ENCODE measurements around the gene PTPN5.

PTPN5 gene

DNA sequence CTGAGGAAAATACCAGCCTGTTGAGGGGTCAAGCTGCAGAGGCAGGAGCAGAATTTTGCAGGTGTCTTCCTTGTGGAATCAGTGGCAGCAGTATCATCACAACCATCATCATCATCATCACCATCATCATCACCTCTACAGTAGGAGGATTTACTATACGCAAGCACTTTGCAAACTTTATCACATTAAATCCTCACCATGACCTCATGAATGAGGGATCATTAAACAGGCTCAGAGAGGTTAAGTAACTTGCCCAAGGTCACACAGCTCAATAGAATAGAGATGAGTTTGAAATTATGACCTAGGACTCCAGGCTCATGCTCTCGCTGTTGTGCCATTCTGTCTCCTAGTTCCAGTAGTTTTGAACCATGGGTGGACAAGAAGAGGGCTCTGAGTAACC lies 25.6 kb downstream of the PTPN5 start:
- no peak for TF ChIP-seq ZFX (IDR thresholded peaks at IDR 0.05; ENCODE audit: borderline replicate concordance)
- TF ChIP-seq, protein P1, sequence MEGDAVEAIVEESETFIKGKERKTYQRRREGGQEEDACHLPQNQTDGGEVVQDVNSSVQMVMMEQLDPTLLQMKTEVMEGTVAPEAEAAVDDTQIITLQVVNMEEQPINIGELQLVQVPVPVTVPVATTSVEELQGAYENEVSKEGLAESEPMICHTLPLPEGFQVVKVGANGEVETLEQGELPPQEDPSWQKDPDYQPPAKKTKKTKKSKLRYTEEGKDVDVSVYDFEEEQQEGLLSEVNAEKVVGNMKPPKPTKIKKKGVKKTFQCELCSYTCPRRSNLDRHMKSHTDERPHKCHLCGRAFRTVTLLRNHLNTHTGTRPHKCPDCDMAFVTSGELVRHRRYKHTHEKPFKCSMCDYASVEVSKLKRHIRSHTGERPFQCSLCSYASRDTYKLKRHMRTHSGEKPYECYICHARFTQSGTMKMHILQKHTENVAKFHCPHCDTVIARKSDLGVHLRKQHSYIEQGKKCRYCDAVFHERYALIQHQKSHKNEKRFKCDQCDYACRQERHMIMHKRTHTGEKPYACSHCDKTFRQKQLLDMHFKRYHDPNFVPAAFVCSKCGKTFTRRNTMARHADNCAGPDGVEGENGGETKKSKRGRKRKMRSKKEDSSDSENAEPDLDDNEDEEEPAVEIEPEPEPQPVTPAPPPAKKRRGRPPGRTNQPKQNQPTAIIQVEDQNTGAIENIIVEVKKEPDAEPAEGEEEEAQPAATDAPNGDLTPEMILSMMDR (IDR thresholded peaks at IDR 0.05) = no peak
- no peak overlapping the region for H3K27ac ChIP-seq

DNA sequence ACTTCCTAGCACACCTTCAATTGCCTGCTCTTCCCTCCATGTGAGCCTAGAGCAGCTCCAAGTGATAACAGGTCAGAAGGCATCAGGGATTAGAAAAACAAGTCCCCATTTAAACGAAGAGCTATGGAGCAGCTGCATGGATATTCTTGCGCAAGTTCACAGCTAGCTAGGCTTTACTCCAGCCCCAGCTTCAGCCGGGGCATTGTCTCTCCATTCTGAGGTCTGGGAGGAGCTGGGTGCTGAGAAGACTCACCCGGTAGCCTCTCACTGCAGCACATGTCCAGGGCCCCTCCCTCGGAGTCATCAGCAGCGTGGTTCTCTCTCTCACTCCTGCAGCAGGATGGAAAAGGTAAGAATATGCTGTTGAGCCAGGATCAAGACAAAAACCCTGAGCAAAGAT lies 26.0 kb downstream of the PTPN5 start:
- TF ChIP-seq, protein P1 (IDR thresholded peaks at IDR 0.05) = no peak
- no peak for TF ChIP-seq ZFX (IDR thresholded peaks at IDR 0.05; ENCODE audit: borderline replicate concordance)
- H3K27ac ChIP-seq = no peak overlapping the region

DNA sequence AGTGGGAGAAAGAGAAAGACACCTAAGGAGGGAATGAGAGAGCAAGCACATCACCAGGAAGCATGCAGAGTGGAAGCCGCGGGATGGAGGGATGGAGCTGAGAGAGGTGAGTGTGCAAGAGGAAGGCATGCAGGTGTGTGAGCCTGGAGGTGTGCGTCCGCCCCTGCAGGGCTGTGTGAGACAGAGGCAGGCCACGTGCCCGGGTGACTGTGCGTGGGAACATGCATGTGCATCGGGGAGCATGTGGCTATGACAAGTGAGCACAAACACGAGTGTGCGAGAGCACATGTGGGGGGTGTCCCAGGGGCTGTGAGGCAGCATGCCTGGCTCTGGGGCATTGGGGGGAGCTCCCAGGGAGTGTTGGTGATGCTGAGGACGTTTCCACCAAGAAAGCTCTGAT lies 29.9 kb downstream of the PTPN5 start:
- TF ChIP-seq, protein P1 (IDR thresholded peaks at IDR 0.05) = no peak
- no peak for TF ChIP-seq ZFX (IDR thresholded peaks at IDR 0.05; ENCODE audit: borderline replicate concordance)
- no peak overlapping the region for H3K27ac ChIP-seq

DNA sequence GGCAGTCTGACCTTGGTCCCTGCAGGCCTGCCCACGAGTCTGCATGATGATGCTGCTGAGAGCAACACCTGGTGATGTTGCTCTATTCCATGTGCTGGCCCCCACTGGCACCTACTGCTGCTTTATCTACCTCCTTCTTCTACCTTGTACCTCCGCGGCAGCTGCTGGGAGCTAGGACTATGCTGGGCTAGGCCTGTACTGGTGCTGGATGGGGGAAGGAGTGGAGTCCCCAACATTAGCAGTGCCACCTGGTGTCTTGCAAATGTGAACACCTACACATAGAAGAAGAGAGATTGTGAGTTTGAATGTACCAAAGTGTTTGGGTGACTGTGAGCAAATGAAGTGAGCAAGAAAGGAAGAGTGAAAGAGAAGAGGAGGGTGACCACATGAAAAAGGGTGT lies 30.5 kb downstream of the PTPN5 start:
- TF ChIP-seq, protein P1 (IDR thresholded peaks at IDR 0.05) = no peak
- no peak for TF ChIP-seq ZFX (IDR thresholded peaks at IDR 0.05; ENCODE audit: borderline replicate concordance)
- no peak overlapping the region for H3K27ac ChIP-seq

- H3K27ac ChIP-seq = no peak overlapping the region
- TF ChIP-seq, protein P1 (IDR thresholded peaks at IDR 0.05) = no peak
- no peak for TF ChIP-seq ZFX (IDR thresholded peaks at IDR 0.05; ENCODE audit: borderline replicate concordance)
These were observed 33.8 kb downstream of the PTPN5 start for GRCh38 chr11:18757811-18758210.

GRCh38 chr11:18756889-18757288 lies 34.7 kb downstream of the PTPN5 start:
- TF ChIP-seq ZFX (IDR thresholded peaks at IDR 0.05; ENCODE audit: borderline replicate concordance) = no peak
- TF ChIP-seq, protein P1 (IDR thresholded peaks at IDR 0.05) = no peak
- no peak overlapping the region for H3K27ac ChIP-seq

DNA sequence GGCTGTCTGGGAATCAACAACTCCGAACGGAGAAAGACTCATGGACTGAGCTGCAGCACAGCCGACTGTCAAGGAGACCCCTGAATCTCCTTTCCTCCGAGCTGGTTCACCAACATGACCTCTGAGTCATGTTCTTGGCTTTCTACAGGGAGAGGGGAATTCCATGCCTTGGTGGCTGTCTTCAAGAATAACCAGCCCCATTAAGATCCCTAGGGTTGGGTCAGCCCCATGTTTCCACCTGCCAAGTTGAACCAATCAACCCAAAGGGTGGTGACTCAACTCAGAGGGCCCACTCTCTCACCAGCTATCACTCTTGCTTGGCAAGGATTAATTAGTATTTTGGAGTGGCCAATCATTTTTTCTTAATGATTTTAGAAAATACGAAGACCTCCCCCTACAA lies 37.3 kb downstream of the PTPN5 start:
- TF ChIP-seq ZFX (IDR thresholded peaks at IDR 0.05; ENCODE audit: borderline replicate concordance) = no peak
- TF ChIP-seq, protein P1 (IDR thresholded peaks at IDR 0.05) = no peak

More for the DNA sequence above, 37.3 kb downstream of the PTPN5 start:
- no peak overlapping the region for H3K27ac ChIP-seq
